ENCODE measurements around the gene LY86.

LY86 gene

DNA sequence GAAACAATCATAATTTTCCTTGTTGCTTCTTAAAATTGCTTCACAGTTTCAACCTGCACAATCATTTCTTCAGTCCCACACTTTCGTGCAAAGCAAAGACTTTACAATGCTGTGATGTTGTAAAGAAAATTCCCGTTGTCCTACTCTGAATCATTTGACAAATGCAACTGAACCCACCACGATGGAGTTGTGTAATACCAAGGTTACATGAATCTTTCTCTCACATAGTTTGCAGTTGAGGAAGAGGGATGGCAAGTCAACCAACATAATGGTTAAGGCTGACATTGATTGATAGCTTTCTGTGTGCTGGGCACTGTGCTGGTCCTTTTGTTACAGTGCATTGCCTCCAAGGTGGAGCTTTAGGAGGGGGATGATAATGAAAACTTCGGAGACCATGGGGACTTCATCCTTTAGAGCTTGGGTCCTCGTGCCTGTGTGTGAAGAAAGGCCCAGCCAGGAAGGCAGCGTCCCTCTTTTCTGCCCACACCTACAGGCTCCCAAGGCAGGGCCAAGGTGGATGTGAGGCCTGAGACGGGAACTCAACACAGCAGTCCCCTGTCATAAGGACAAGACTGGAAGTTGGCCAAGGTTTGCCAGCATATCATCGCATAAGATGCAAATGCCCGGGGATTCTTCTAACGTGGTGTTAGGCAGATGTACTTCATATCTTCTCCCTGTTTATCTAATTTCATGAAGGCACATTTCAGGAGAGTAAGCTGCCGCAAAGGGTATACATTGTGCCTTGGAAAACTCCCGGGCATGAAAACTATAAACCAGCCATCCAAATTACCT lies 96.9 kb downstream of the LY86 start:
- no peak for DNase-seq

- DNase-seq: no peak
These were observed 97.7 kb downstream of the LY86 start for GRCh38 chr6:6686176-6686575.

DNA sequence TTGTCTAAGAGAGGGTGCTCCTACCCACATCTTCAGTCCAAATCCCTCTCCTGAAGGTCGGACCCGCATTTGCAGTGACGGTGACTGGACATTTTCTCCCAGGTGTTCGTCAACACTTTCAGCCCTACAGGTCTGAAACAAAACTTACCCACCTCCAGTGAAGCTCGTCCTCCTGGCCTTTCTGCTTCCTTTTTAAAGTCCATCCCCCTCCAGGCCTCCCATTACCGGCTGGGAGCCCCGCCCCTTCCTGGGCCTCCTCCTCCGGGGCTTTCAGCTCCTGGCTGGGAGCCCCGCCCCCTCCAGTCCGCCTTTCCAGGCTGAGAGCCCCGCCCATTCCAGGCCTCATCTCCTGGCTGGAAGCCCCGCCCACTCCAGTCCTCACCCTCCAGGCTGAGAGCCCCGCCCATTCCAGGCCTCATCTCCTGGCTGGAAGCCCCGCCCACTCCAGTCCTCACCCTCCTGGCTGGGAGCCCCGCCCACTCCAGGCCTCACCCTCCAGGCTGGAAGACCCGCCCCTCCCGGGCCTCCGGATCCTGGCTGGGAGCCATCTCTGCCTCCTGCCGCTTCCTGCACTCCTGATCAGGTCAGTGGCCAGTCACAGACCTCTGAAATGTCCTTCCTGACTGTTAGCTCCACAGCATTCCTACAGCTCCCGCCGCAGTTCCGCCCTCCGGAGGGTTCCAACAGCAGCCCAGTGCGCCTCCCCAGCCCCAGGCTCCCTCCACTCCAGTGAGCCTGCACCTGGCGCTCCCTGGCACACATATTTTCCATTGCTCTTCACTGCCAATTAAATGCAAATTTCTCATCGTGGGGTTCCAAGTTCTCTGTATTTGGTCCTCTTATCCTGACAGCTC lies 98.5 kb downstream of the LY86 start:
- peak; percentile 86 for DNase-seq

DNA sequence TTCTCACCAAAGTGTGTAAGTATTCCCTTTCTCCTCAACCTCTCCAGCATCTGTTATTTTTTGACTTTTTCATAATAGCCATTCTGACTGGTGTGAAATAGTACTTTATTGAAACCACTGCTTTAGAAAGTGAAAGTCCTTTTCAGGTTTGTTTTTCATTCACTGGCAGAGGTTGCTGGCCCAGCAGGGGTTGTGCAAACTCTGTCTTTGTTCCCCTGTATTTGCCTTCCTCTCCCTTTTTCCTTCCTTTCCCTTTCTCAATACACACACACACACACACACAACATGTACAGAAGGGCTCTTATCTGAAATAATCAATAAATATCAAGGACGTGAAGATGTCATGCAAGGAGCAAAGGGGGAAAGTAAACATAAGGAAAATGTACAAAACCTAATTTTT lies 99.8 kb downstream of the LY86 start:
- DNase-seq: peak; percentile 30

GRCh38 chr6:6688951-6689350 lies 100.4 kb downstream of the LY86 start:
- no peak for DNase-seq

DNA sequence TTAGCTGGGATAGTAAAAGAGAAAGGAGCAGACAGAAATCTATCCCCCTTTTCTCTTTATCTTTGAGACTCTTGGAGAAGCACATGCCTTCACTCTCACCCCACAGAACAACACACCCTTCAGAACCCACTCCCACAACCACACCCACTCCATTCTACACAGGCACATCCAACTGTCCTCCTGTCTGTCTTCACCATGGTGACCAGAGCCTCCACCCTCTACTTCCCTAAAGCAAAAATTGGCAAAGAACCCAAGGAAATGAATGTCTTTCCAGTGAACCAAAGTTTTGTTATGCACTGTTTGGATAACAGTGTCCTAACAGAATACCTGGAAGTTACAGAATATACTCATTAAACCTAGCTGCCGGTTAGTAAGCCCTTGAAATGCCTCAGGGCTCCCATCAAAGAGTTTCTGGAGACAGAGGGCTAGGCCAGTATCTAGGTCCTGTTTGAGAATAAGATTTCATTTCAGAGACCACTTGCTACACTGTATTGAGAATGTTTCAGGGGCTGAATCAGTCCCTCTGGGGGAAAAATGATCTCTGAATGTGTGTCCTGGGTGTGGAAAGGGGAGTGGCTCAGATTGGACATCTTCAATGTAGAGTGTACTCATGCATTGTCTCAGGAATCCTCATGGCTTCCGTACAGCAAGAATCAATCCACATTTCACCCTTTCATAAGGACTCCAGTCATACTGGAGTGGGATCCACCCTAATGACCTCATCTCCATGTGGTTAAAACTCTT lies 101.1 kb downstream of the LY86 start:
- no peak for DNase-seq

GRCh38 chr6:6690144-6690483 lies 101.6 kb downstream of the LY86 start:
- DNase-seq: no peak

GRCh38 chr6:6694368-6694780 lies 105.9 kb downstream of the LY86 start:
- no peak for DNase-seq

GRCh38 chr6:6694825-6695624 lies 106.5 kb downstream of the LY86 start:
- DNase-seq: no peak

- DNase-seq: no peak
These were observed 107.2 kb downstream of the LY86 start for GRCh38 chr6:6695625-6696276.

DNA sequence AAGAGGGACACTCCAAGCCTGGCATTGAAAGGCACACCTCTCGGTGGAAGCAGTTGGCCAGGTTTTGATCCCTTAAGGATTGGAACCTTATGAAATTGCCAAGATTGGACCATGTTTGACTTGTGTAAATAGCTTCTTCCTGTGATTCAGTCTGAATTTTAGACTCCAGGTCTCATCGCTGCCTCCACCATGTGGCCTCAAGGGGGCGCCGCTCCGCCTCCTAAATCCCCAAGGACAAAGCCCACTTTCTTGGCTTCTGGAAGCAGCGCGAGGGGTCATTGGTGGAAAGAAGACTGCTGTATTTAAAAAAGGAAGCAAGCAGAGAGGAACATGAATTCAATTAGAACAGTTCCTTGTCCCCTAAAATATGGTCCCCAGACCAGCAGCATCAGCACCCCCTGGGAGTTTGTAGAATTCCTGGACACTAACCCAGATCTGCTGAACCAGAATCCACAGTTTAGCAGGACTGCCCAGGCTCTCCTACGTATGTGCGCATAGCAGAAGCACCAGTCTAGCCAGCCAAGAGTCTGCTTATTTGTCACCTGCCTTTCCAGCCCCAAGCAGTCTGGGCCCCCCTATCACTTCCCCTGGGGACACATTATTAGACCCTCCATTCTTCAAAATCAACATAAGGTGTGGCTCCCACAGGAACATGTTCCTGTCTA lies 108.5 kb downstream of the LY86 start:
- no peak for DNase-seq

GRCh38 chr6:6697620-6698019 lies 109.1 kb downstream of the LY86 start:
- DNase-seq: no peak

DNA sequence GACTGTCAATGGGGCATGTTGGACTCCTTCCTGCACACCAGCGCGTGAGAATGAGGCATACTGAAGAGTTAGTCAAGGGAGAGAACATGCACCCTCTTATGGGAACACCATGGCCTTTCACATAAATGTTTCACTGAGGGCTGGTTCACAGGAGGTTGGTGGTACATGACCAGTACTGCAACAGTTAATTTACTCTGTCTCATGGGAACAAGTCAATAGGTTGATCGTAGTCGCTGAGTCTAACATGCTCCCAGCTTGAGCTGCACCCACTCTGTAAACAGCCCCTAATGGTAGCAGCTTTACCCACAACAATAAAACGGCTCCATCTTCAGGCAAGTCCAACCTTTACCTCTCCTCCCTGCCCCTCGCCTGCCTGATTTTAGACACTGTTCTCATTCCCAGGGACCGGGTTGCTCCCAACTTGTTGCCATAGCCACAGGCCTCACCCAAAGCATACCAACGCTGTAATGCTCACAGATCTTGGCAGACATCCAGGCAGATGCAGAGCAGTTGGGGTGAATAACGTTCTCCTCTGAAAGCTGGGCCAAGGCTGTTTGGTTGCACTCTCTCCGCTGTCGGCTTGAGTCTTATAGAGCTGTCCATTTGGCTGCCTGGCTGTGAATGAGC lies 111.3 kb downstream of the LY86 start:
- peak; percentile 62 for DNase-seq

GRCh38 chr6:6700407-6701270 lies 112.1 kb downstream of the LY86 start:
- no peak for DNase-seq

DNA sequence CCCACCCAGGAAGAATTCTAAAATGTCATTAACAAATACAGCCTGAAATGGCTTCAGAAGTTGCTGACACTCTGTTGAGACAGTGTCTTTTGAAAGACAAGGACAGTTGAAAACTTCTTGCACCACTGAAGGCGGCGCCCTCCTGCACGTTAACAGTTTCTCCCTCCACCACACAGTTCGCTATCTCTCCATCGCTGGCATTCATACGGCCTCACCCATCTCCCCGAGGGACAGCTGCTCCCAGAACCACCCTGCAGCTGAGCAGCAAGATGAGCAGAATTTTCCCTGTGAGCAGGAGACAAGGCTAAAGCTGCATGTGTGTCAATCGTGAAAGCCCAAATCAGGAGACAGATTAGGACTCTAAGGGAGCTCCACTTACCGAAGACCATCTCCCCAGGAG lies 113.3 kb downstream of the LY86 start:
- DNase-seq: no peak

GRCh38 chr6:6703699-6704098 lies 115.2 kb downstream of the LY86 start:
- no peak for DNase-seq
